ENCODE results near the gene GDF15. TPM values are rescaled to one million over a fixed set of nuclear protein-coding genes. Genes with fewer than 3 reads are reported as not detected.

The GDF15 gene
- total and polyA plus RNA-seq, 2 donors (not counting 1 experiment from before 2014, with no cell fraction given) = 0.19 TPM; not detected in 1

- TF ChIP-seq CTCF (IDR thresholded peaks at IDR 0.05) = no peak
- no peak for TF ChIP-seq EZH2 (IDR thresholded peaks at IDR 0.05; ENCODE audit: borderline replicate concordance, insufficient read depth, low read depth, low read length, poor library complexity, severe bottlenecking)
- H3K9me3 Mint-ChIP-seq (ENCODE audit: insufficient read depth) = no peaks in the 10 kb centered on the region
- no peaks in the 10 kb centered on the region for H3K36me3 ChIP-seq (replicated peaks in 1 of 2; ENCODE audit: control extremely low read depth in 1 of 2, control insufficient read depth in 1 of 2, extremely low read depth in 1 of 2, insufficient read depth in 2 of 2, low read length in 1 of 2)
- ChIA-PET CTCF (interaction anchor here (0.9 to 12.4 kb wide), 2 partner anchors 17 to 155 kb away, joined by 3 to 112 read pairs; no protein-coding TSS in a partner anchor), POLR2A (no interaction called here)
- no peak overlapping the region for H3K4me3 ChIP-seq (ENCODE audit: control extremely low read depth in 1 of 5, extremely low read depth in 1 of 5, insufficient read depth in 1 of 5, low read depth in 2 of 5, low read length in 4 of 5)
- no peak overlapping the region for H3K27ac Mint-ChIP-seq
- DNase-seq (no peak), ATAC-seq (ENCODE audit: low read depth) (no peak)
- no peak overlapping the region for H2AFZ ChIP-seq (ENCODE audit: insufficient read depth, low read depth, low read length, poor library complexity, severe bottlenecking)
- no peaks in the 10 kb centered on the region for H3K79me2 ChIP-seq (ENCODE audit: control insufficient read depth, insufficient read depth, low read length)
- no peak overlapping the region for H3K4me3 Mint-ChIP-seq
- peaks cover 35% of the 10 kb centered on the region for H3K4me1 Mint-ChIP-seq
- peaks cover 0 to 6% (median 0%) of the 10 kb centered on the region in 3 donors for H3K9me3 ChIP-seq (ENCODE audit: control extremely low read depth in 1 of 3, control insufficient read depth in 2 of 3, insufficient read depth in 1 of 3, low read length in 2 of 3)
- no peak overlapping the region for H3K9ac ChIP-seq (ENCODE audit: low read length)
- H3K4me2 ChIP-seq (replicated peaks; ENCODE audit: low read depth, low read length, poor library complexity, severe bottlenecking) = no peak overlapping the region
- peaks cover 0 to 12% (median 3%) of the 10 kb centered on the region in 4 experiments for H3K27me3 ChIP-seq (replicated peaks in 1 of 4; ENCODE audit: control extremely low read depth in 1 of 4, control insufficient read depth in 3 of 4, insufficient read depth in 4 of 4, low read length in 3 of 4)
- H3K27me3 Mint-ChIP-seq = peaks cover 10% of the 10 kb centered on the region
- H4K20me1 ChIP-seq (ENCODE audit: control insufficient read depth, insufficient read depth, low read length, poor library complexity, severe bottlenecking) = no peaks in the 10 kb centered on the region
- WGBS (ENCODE audit: insufficient coverage) = 91% methylated on average over 5 of the region's 9 CpGs
- H3K27ac ChIP-seq (ENCODE audit: low read length in 2 of 2) = no peak overlapping the region
- intact Hi-C loops (cut with micrococcal nuclease) = no loop called here
- peaks cover 25 to 31% of the 10 kb centered on the region in 2 donors for H3K4me1 ChIP-seq (ENCODE audit: control insufficient read depth in 2 of 2, insufficient read depth in 2 of 2, low read length in 2 of 2)
These were observed 20.8 kb downstream of the GDF15 start for GRCh38 chr19:18406749-18407148.

GRCh38 chr19:18408053-18408476 lies 22.1 kb downstream of the GDF15 start:
- Histone ChIP-seq H3K4me3 (ENCODE audit: control extremely low read depth in 1 of 5, extremely low read depth in 1 of 5, insufficient read depth in 1 of 5, low read depth in 2 of 5, low read length in 4 of 5) (no peak overlapping the region), H3K4me2 (replicated peaks; ENCODE audit: low read depth, low read length, poor library complexity, severe bottlenecking) (peak overlapping the region; percentile 54), H3K79me2 (ENCODE audit: control insufficient read depth, insufficient read depth, low read length) (no peaks in the 10 kb centered on the region), H3K27ac (ENCODE audit: low read length in 2 of 2) (peak overlapping the region in 1 of 2 donors; percentile 15), H4K20me1 (ENCODE audit: control insufficient read depth, insufficient read depth, low read length, poor library complexity, severe bottlenecking) (no peaks in the 10 kb centered on the region), H3K27me3 (replicated peaks in 1 of 4; ENCODE audit: control extremely low read depth in 1 of 4, control insufficient read depth in 3 of 4, insufficient read depth in 4 of 4, low read length in 3 of 4) (peaks cover 0 to 20% (median 7%) of the 10 kb centered on the region in 4 experiments), H2AFZ (ENCODE audit: insufficient read depth, low read depth, low read length, poor library complexity, severe bottlenecking) (no peak overlapping the region), H3K9ac (ENCODE audit: low read length) (no peak overlapping the region), H3K4me1 (ENCODE audit: control insufficient read depth in 2 of 2, insufficient read depth in 2 of 2, low read length in 2 of 2) (peaks cover 18 to 19% of the 10 kb centered on the region in 2 donors), H3K36me3 (replicated peaks in 1 of 2; ENCODE audit: control extremely low read depth in 1 of 2, control insufficient read depth in 1 of 2, extremely low read depth in 1 of 2, insufficient read depth in 2 of 2, low read length in 1 of 2) (no peaks in the 10 kb centered on the region), H3K9me3 (ENCODE audit: control extremely low read depth in 1 of 3, control insufficient read depth in 2 of 3, insufficient read depth in 1 of 3, low read length in 2 of 3) (peaks cover 0 to 6% (median 0%) of the 10 kb centered on the region in 3 donors)
- peak overlapping the region; percentile 89 for H3K27ac Mint-ChIP-seq
- no peaks in the 10 kb centered on the region for H3K9me3 Mint-ChIP-seq (ENCODE audit: insufficient read depth)
- TF ChIP-seq CTCF (IDR thresholded peaks at IDR 0.05) = peak; percentile 31
- TF ChIP-seq EZH2 (IDR thresholded peaks at IDR 0.05; ENCODE audit: borderline replicate concordance, insufficient read depth, low read depth, low read length, poor library complexity, severe bottlenecking) = no peak
- H3K4me1 Mint-ChIP-seq = peaks cover 23% of the 10 kb centered on the region
- peaks cover 18% of the 10 kb centered on the region for H3K27me3 Mint-ChIP-seq
- WGBS (ENCODE audit: insufficient coverage) = 6% methylated on average over 10 of the region's 10 CpGs
- ATAC-seq (ENCODE audit: low read depth) (peak; percentile 90), DNase-seq (peak; percentile 90)
- intact Hi-C loops (cut with micrococcal nuclease) = loop anchor here (1.0 kb wide), 1 partner anchor 11 kb away; the partner anchor contains the start of gene LRRC25
- CTCF ChIA-PET = interaction anchor here (5.0 to 12.4 kb wide), 2 partner anchors 19 to 128 kb away, joined by 41 to 112 read pairs; partner anchors contain the start of gene JUND
- POLR2A ChIA-PET = no interaction called here
- peak overlapping the region; percentile 44 for H3K4me3 Mint-ChIP-seq
